OCI-LY7 (cell line): ENCODE measurements around the gene UBA1.

Source experiments
- EZH2phosphoT487 ChIP-seq: fragments of 200-600 bp; sonication (generic); IDR thresholded peaks from 2 replicates; pipeline ENCODE4 v1.6.1; 2018; ENCODE audit warnings: low read depth, borderline replicate concordance, mild to moderate bottlenecking, mixed run types, antibody characterized with exemption, low read length, moderate library complexity, mixed read lengths
- TF ChIP-seq, protein P1 (sequence below): fragments of 200-600 bp; sonication (generic); conservative IDR thresholded peaks from 2 replicates; pipeline ENCODE4 v1.5.1; 2014; ENCODE audit warnings: mild to moderate bottlenecking, antibody characterized with exemption, low read length, moderate library complexity, mixed read lengths

DNA sequence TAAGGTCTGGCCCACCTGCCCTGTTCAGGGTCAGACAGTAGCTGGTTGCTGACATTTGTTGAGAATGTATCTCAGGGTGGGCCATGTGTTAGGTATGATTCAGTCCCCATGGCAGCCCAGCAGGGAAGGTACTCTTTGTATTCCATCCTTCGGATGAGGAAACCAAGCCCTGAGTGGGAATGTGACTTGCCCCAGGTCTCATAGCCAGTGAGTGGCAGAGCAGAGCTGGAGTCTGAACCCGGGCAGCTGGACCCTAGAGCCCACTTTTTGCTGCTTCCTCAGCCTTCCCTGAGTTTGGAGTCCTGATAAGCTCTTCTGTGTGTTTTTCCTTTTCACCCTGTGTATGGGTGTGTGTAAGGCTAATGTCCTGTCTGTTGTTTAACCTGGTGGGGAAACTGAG is 21.6 kb upstream of the UBA1 start:
- TF ChIP-seq, protein P1, sequence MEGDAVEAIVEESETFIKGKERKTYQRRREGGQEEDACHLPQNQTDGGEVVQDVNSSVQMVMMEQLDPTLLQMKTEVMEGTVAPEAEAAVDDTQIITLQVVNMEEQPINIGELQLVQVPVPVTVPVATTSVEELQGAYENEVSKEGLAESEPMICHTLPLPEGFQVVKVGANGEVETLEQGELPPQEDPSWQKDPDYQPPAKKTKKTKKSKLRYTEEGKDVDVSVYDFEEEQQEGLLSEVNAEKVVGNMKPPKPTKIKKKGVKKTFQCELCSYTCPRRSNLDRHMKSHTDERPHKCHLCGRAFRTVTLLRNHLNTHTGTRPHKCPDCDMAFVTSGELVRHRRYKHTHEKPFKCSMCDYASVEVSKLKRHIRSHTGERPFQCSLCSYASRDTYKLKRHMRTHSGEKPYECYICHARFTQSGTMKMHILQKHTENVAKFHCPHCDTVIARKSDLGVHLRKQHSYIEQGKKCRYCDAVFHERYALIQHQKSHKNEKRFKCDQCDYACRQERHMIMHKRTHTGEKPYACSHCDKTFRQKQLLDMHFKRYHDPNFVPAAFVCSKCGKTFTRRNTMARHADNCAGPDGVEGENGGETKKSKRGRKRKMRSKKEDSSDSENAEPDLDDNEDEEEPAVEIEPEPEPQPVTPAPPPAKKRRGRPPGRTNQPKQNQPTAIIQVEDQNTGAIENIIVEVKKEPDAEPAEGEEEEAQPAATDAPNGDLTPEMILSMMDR = no peak
- no peak for TF ChIP-seq EZH2phosphoT487
